GM18507 (cell line): ENCODE results near the gene PDGFD.

Experiments used
- DNase-seq: peaks from one replicate; pipeline ENCODE4 v3.0.0; 2011; ENCODE audit warnings: low read depth; ENCODE audit not compliant: insufficient read length; ENCODE audit errors: extremely low spot score
- FAIRE-seq: peaks from 2 replicates; lab custom pipeline; 2011; peaks lifted over from hg19 to GRCh38; lab: Jason Lieb, UNC

The PDGFD gene

DNA sequence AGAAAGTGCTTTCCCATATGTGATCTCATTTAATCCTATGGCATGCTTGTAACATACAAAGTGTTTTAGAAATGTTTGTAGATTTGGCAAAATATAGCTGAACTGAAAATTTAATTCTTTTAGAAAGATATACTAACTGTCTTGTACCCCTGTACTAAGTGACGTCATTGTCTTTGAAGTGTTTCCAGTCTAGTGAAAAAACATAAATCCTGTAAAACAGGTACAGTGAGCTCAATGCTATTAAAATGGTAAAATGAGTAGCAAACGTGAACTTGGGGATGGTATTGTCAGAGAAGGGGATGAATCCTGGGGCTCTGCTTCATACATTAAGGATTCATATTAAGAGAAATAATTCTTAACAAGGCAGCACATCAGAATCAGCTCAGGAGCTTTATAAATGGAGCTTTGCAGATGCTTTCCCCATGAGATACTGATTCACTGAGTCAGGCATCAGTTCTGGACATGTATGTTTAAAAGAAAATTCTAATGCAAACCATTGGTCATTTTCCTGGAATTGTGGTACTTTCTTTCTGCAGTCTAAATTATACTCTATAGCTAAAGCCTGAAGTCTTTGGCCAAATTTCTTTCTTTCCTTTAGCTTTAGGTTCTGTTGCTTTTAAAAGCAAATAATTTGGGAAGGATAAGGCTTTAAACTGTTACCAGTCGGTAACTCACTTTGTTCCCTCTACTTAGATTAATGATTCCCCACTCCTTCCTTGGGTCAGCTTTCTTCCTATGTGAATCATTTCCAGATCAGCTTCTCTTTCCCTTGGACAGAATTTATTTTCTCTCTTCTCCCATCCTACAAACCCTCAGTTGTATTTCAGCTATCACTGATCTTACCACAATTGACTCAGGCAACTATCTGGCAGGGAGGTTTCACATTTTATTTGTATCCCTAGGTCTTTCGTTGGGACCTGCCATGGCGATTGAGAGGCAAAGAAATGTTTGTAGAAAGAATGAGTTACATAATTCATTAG, 185.0 kb downstream of the PDGFD start:
- FAIRE-seq: no peak
- DNase-seq: no peak

DNA sequence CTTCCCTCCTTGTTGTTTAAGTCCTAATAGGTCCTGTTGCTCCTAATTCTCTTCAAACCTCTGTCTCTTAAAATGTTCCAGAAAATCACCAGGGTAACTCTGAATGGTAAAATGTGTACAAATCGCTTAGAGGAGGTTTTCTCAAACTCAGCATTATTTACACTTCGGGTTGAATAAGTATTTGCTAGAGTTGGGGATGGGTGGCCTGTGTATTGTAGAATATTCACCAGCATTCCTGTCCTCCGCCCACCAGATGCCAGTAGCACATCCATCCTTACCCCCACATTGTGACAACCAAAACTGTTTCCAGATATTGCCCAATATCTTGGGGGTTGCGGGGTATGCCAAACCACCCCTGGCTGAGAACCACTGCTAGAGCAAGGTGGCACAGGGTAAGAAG, 191.9 kb downstream of the PDGFD start:
- no peak for FAIRE-seq
- DNase-seq: no peak

DNA sequence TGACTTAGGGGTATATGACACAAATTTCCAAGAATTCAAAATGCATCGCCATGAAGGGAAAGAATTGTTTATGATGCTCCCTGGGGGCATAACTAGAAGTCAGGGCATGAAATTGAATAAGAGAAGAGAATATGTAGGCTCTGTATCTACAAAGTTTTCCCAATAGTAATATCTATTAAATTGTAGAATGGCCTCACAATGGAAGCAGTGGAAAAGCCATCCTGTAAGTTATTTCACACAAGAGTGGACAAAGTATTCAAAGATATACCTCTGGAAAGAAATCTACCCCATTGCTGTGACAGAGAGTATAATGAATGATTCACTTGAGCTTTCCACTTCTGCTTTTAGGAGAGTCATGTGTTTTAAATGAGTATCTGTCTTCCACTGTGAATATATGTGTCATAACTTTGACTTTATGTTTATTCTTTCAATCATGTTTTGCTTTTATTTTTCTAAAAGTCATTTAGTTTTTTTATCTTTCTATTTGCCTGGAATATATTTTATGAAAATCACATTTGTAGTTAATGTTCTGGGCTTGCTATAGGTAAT, 193.2 kb downstream of the PDGFD start:
- FAIRE-seq: no peak
- no peak for DNase-seq

- DNase-seq: no peak
- FAIRE-seq: no peak
Measured at GRCh38 chr11:103968685-103969084, 195.3 kb downstream of the PDGFD start.

- FAIRE-seq (no peak), DNase-seq (no peak)
Measured at GRCh38 chr11:103967985-103968384, 196.0 kb downstream of the PDGFD start.

- DNase-seq: no peak
- no peak for FAIRE-seq
Measured at GRCh38 chr11:103964390-103964789, 199.6 kb downstream of the PDGFD start.

GRCh38 chr11:103963648-103964047, 200.3 kb downstream of the PDGFD start:
- FAIRE-seq (no peak), DNase-seq (no peak)

GRCh38 chr11:103961010-103961409, 202.9 kb downstream of the PDGFD start:
- FAIRE-seq: no peak

GRCh38 chr11:103960108-103960507, 203.8 kb downstream of the PDGFD start:
- no peak for FAIRE-seq

More at GRCh38 chr11:103961010-103961409, 202.9 kb downstream of the PDGFD start:
- DNase-seq: no peak

GRCh38 chr11:103959279-103959942, 204.5 kb downstream of the PDGFD start:
- no peak for DNase-seq
- peak; percentile 84 for FAIRE-seq

More at GRCh38 chr11:103960108-103960507, 203.8 kb downstream of the PDGFD start:
- no peak for DNase-seq

GRCh38 chr11:103958475-103959215, 205.3 kb downstream of the PDGFD start:
- FAIRE-seq (peak; percentile 85), DNase-seq (no peak)

DNA sequence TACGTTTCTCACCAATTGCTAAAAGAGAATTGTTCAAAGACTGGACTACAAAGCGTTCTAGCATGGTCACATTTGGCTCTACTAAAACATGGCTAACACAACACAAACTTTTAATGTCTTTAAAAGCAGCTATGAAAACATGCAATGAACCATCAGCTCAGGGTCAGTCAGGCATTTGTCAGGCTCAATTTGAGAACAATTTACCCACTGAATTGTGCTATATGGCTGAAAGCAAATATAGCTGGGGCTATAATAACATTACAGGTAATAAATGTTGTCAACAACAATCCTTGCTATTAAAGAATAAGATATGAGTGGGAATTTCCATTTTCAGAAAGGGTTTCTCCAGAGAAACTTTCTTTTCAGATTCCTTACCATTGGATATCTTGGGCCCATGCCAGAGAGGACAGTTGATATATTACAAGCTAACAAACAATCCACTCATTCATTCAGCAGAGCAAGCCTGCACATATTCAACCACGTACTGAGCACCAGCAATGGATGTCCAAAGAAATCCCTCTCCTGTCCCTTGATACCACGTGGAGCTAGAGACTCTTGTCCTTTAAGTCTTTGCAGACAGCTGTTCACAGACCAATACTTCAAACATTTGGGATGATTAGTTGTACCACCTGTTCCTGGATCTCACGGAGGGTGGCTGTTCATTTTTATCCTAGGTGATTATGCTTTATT, 210.0 kb downstream of the PDGFD start:
- FAIRE-seq (no peak), DNase-seq (no peak)

- FAIRE-seq (no peak), DNase-seq (no peak)
Measured at GRCh38 chr11:103949781-103950180, 214.2 kb downstream of the PDGFD start.

GRCh38 chr11:103948187-103948763, 215.7 kb downstream of the PDGFD start:
- no peak for FAIRE-seq

DNA sequence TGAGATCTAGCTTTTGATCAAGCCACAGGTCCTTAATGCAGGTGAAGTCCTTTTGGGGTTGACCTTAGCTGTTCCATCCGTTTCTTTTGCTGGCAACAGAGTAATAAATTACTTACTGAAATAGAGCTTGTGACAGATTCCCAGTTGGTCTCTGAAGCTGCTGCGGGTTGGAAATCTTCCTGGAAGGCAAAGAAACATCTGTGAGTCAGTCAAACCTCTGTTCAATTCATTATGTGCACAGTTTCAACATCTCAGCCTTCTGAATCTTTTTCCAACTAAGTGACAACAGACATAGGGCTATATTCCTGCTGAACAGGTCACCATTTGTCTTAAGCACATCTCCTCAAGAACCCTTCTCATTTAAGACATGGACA, 216.4 kb downstream of the PDGFD start:
- FAIRE-seq (no peak), DNase-seq (no peak)

More at GRCh38 chr11:103948187-103948763, 215.7 kb downstream of the PDGFD start:
- no peak for DNase-seq

- no peak for DNase-seq
- FAIRE-seq: no peak
Measured at GRCh38 chr11:103946793-103947545, 217.0 kb downstream of the PDGFD start.

DNA sequence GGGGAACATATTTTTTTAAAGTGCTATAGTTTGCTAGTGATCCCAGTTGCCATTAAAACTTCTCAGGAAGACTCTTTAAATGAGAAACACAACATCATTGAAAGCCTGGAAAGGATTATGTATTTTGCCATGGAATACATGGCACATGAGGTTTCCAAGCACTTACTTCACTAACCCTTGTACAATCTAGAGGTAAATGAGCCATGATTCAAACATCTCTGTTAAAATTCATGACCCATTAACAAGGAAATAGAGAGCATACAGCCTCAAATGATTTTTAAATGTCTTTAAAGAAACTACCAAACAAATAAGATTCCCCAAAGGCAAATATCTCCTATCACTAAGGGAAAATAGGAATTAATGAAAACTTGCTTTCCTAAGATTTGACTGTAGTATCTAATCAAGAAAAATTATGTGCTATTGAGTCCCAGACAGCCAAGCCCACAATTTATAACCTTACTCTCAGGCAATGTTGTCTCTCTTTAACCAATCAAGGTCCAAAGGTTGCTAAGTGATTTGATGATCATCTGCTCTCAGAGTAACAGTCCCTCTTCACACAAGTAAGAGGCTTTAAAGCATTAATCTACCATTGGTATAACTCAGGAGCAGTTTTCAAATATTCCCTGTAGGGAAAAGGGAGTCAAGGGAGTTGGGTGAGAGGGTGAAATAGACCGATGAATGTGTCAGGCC, 219.6 kb downstream of the PDGFD start:
- DNase-seq (no peak), FAIRE-seq (no peak)

GRCh38 chr11:103942646-103943045, 221.3 kb downstream of the PDGFD start:
- no peak for FAIRE-seq
- no peak for DNase-seq
